Upper lobe of right lung (tissue), 1 donor: ENCODE measurements around the gene PAQR5. TPM values are rescaled to one million over a fixed set of nuclear protein-coding genes. Genes with fewer than 3 reads are reported as not detected.
"Not testable (repeated sequence)": the region's sequence is repeated elsewhere in the genome, so short reads cannot be mapped to it uniquely, and the experiment has no call there.

Experiments used
- ATAC-seq: fragments of 200-7000 bp; cut with Tn5 transposase; one replicate; pipeline ENCODE4 v1.9.1; 2020; ENCODE audit warnings: mild to moderate bottlenecking, moderate library complexity
- DNase-seq: peaks from one replicate; pipeline ENCODE4 v3.0.0-alpha.2; 2020
- H3K27ac ChIP-seq: fragments of 200-600 bp; one replicate; pipeline ENCODE4 v1.8.0; 2022
- H3K27me3 ChIP-seq: fragments of 200-600 bp; one replicate; pipeline ENCODE4 v1.8.0; 2022; ENCODE audit warnings: mild to moderate bottlenecking
- H3K36me3 ChIP-seq: fragments of 200-600 bp; one replicate; pipeline ENCODE4 v1.8.0; 2022
- H3K4me1 ChIP-seq: fragments of 200-600 bp; one replicate; pipeline ENCODE4 v1.8.0; 2022
- H3K4me3 ChIP-seq: fragments of 200-600 bp; one replicate; pipeline ENCODE4 v1.8.0; 2022; ENCODE audit warnings: mild to moderate bottlenecking
- H3K9me3 ChIP-seq: fragments of 200-600 bp; one replicate; pipeline ENCODE4 v1.8.0; 2022
- intact Hi-C: fragments of 100-400 bp; cut with DNase I; formaldehyde crosslinking; loops from one replicate; pipeline ENCODE4 v1.11.0; 2022
- total RNA-seq: library from RNA; stranded (reverse); fragmentation: NEBNext Ultra II Directional; extraction: Animal tissue kit (Norgen Biotek cat#: 25700); gene quantifications from one replicate; pipeline ENCODE4 v1.2.1, GENCODE V29; 2021
- TF ChIP-seq, protein P1 (sequence below): fragments of 200-600 bp; IDR thresholded peaks from one replicate; pipeline ENCODE4 v1.8.0; 2022; ENCODE audit warnings: antibody characterized with exemption
- donor health status: DM: no; HTN: yes; CAD: no; lungs with severe emphysema.

Gene PAQR5
- total RNA-seq, 1 donor from 2014 or later, result 37.9 TPM

DNA sequence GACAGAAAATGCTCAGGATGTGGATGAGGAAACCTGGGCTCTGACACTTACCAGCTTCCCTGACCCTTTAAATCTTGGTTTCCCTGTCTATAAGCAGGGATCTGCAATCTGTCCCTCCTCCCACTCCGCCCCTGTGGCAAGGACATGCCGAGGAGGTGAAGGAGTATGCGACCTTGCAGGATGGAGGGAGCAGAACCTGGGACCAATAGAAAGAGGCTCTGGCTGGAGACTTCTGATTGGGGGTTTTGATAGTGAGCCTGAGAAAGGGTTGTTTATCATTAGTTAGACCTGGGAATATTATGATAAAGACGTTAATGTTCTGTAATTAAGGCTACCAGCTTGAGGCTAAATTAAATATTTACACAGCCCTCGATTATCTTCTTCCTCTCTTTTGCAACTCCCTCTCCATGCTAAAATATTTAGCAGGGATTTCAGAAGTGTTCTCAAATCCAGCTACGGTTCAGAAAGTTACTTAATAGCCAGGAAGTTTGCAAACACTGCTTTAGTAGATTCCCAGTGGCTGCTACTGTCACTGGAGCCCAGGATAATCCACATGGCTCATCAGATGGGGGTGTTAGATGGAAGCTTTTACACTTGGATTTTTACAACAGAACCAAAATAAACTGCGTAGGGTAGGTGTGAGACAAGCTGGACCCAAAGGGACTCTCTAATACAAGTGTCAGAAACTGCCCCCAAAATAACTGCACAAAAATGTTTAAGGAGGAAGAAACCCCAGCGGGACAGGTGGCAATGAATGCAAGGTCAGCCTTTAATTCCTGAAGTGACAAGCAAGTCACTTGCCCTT, 9.2 kb upstream of the PAQR5 start:
- DNase-seq (peak; percentile 19), ATAC-seq (peak; percentile 60)
- Histone ChIP-seq H3K36me3 (no peaks in the 10 kb centered on the region), H3K4me3 (no peak overlapping the region), H3K27me3 (no peaks in the 10 kb centered on the region), H3K4me1 (peaks cover 36% of the 10 kb centered on the region), H3K27ac (peak overlapping the region; percentile 74), H3K9me3 (no peaks in the 10 kb centered on the region)
- intact Hi-C loops, result no loop called here
- TF ChIP-seq, protein P1, sequence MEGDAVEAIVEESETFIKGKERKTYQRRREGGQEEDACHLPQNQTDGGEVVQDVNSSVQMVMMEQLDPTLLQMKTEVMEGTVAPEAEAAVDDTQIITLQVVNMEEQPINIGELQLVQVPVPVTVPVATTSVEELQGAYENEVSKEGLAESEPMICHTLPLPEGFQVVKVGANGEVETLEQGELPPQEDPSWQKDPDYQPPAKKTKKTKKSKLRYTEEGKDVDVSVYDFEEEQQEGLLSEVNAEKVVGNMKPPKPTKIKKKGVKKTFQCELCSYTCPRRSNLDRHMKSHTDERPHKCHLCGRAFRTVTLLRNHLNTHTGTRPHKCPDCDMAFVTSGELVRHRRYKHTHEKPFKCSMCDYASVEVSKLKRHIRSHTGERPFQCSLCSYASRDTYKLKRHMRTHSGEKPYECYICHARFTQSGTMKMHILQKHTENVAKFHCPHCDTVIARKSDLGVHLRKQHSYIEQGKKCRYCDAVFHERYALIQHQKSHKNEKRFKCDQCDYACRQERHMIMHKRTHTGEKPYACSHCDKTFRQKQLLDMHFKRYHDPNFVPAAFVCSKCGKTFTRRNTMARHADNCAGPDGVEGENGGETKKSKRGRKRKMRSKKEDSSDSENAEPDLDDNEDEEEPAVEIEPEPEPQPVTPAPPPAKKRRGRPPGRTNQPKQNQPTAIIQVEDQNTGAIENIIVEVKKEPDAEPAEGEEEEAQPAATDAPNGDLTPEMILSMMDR, result no peak

DNA sequence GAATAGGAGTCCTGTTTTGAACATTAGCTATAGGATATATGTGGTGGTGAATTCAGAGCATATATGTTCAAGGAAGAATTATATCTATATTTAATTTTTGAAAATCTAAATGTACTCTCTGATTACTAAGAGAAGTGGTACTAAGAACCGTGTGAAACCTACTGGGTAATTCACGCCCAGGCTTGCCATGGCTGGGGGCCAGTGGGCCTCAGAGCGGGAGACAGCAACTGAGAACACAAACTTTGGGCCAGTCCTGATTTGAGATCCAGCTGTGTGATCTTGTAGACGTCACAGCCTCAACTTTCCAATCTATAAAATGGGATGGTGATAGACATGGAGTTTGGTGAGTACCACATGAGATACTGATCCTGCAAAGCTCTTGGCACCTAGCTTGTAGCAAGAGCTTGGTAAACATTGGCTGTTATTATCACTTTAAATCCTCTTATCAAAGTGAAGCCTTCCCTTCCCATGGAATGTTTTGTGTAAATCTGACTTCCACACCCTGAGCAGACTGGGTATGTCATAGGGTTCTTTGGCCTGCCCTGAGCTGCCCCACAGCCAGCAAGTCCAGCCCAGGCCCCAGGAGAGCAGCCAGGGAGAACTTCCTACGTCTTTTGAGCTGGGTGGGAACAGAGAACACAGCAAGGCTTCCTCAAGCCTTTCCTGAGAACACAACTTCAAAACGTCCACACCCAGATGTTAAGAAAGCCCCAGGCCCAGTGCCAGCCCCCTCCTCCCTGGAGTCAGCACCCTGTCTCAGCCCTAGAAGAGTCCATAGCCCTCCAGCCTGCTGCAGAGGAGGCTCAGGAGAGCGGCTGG, 8.2 kb upstream of the PAQR5 start:
- Histone ChIP-seq H3K27ac (peak overlapping the region; percentile 74), H3K4me3 (no peak overlapping the region), H3K36me3 (no peaks in the 10 kb centered on the region), H3K4me1 (peaks cover 36% of the 10 kb centered on the region), H3K27me3 (no peaks in the 10 kb centered on the region), H3K9me3 (no peaks in the 10 kb centered on the region)
- TF ChIP-seq, protein P1, result no peak
- intact Hi-C loops, result no loop called here
- DNase-seq (peak; percentile 92), ATAC-seq (peak; percentile 87)

DNA sequence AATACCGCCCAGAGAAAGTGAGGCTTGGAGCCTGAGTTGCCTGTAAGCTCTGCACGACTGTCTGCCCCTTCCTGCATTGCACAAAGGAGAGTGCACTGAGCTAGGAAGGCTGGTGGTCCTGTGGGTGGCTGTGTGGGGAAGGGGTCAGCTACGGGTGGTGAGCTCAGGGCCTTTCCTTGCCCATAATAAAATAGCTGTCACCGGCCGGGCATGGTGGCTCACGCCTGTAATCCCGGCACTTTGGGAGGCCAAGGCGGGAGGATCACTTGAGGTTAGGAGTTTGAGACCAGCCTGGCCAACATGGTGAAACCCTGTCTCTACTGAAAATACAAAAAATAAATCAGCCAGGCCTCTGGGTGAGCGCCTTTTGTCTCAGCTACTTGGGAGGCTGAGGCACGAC, 7.1 kb upstream of the PAQR5 start:
- peaks cover 36% of the 10 kb centered on the region for H3K4me1 ChIP-seq
- H3K36me3 ChIP-seq, H3K4me3 ChIP-seq, intact Hi-C loops, DNase-seq, ATAC-seq, H3K27me3 ChIP-seq, H3K9me3 ChIP-seq: not testable (repeated sequence)
- peak overlapping the region; percentile 74 for H3K27ac ChIP-seq

DNA sequence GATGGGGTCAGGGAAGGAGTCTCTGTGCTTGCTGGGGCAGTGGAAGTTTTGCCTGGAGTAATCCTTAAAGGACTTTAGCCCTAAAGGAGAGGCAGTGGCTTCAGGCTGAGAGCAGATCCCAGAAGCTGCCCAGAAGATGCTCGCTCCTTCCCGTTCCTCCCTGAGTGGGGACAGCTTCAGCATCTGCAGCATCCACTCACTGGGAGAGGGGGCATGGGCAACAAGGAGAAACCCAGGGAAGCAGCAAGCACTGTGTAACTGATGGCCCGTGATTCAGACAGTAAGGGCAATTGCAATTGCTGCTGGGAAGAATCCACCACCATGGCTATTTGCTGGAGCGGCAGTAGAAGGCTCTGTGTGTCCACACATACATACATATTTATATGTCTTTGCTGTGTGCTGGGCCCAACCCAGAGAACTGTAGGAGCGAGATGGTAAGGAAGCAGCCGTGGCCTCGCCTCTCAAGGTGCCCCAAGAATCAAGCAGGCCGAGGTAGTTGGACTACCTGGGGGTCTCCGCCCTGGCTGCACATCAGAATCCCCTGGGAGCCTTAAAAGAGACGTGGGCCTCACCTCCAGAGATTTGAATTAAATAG, 5.8 kb upstream of the PAQR5 start:
- H3K4me1 ChIP-seq, result peaks cover 36% of the 10 kb centered on the region
- H3K36me3 ChIP-seq, result no peaks in the 10 kb centered on the region
- H3K9me3 ChIP-seq, result no peaks in the 10 kb centered on the region
- ATAC-seq (no peak), DNase-seq (no peak)
- intact Hi-C loops, result no loop called here
- H3K27ac ChIP-seq, result no peak overlapping the region
- no peak overlapping the region for H3K4me3 ChIP-seq
- no peaks in the 10 kb centered on the region for H3K27me3 ChIP-seq
- TF ChIP-seq, protein P1, result no peak

DNA sequence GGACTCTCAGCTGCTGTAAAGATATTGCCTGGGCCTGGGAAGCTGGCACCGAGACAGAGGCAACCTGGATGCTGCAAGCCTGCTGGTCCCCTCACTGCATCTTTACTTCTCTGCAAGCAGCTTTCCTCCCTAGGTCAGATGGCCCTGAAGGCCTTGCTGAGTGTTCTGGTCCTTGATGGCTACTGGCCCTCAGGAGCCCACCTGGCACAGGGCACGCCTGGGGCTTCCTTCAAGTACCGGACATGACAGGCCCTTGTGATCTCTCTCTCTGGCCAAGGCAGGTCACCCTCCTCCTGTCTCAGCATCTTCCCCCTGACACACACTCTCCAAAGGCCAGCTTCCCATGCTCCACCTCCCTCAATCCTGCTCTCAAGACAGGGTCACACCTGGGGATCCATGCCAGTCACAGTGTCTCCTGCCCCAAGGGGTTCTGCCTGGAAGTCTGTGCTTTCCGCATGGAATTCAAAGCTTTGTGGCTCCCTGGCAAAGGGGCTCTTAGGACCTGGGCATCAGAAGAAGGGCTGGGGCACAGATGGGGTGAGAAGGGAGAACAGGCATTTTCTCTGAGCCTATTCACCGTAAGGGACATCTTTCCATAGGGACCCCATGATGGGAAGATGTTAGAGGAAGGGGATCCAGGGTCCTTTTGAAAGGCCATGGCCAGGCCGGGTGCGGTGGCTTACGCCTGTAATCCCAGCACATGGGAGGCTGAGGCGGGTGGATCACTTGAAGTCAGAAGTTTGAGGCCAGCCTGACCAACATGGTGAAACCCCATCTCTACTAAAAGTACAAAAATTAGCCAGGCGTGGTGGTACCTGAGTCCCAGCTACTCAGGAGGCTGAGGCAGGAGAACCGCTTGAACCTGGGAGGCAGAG, 4.7 kb upstream of the PAQR5 start:
- TF ChIP-seq, protein P1, result no peak
- intact Hi-C loops, result no loop called here
- H3K4me3 ChIP-seq, result no peak overlapping the region
- DNase-seq, result peak; percentile 38
- no peak for ATAC-seq
- no peaks in the 10 kb centered on the region for H3K27me3 ChIP-seq
- H3K9me3 ChIP-seq, result no peaks in the 10 kb centered on the region
- no peaks in the 10 kb centered on the region for H3K36me3 ChIP-seq
- peaks cover 29% of the 10 kb centered on the region for H3K4me1 ChIP-seq
- no peak overlapping the region for H3K27ac ChIP-seq
